HL-60/S4 treated with phorbol 12-myristate 13-acetate at 8.2 ng/mL for 4 days and 3 days (cell line): ENCODE results near the gene CENPU.
"Not testable (repeated sequence)": the region's sequence is repeated elsewhere in the genome, so short reads cannot be mapped to it uniquely, and the experiment has no call there.

ENCODE experiments used
- in situ Hi-C: fragments of 300-500 bp; cut with MboI; formaldehyde crosslinking; loops from 2 replicates; pipeline ENCODE4 v1.15.0; 2022; ENCODE audit warnings: low sequenced_read_pairs

CENPU gene

GRCh38 chr4:184752496-184753275, 18.8 kb upstream of the CENPU start:
- in situ Hi-C loops: loop anchor here (25.0 kb wide), 1 partner anchor 360 kb away; no protein-coding TSS in a partner anchor

DNA sequence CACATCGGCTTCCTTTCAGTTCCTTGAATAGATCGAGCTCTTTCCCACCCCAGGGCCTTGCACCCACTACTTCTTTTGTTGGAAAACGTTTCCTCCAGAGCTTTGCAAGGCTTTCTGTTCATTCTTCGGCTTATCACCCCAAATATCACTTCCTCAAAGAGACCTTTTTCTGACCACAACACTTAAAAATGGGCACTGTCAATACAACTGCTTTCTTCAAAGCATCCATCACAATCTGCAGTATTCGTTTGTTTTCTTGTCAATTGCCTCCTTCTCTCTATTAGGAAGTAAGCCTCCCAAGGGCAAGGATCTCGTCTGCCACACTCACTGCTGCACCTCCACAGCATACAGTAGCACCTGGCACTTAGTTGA, 17.7 kb upstream of the CENPU start:
- in situ Hi-C loops: loop anchor here (25.0 kb wide), 1 partner anchor 361 kb away; no protein-coding TSS in a partner anchor

- in situ Hi-C loops: loop anchor here (25.0 kb wide), 1 partner anchor 361 kb away; no protein-coding TSS in a partner anchor
Observed at GRCh38 chr4:184750926-184751584, 17.2 kb upstream of the CENPU start.

DNA sequence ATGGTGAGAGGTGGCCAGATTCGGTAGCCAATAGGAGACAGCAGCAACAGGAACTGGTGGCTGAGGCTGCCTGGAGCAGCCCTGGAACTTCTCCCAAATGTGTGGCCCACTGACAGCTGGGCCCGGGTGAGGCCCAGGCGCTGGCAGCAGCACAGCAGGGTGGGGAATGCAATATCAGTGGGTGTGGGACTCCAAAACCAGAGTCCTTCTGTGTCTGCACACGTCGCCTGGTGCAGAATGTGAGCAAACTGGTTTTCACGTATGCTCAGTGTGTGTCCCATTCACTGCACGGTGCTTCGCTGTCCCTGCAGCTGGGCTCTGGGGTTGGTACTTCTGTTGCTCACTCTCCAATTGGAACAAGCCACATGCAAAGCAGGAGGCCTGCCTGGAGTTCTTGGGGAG, 14.4 kb upstream of the CENPU start:
- in situ Hi-C loops: no loop called here

GRCh38 chr4:184747034-184747830, 13.3 kb upstream of the CENPU start:
- in situ Hi-C loops: no loop called here

- in situ Hi-C loops: no loop called here
Observed at GRCh38 chr4:184745831-184746795, 12.2 kb upstream of the CENPU start.

- in situ Hi-C loops: no loop called here
Observed at GRCh38 chr4:184744236-184744635, 10.3 kb upstream of the CENPU start.

- in situ Hi-C loops: no loop called here
Observed at GRCh38 chr4:184743650-184744049, 9.8 kb upstream of the CENPU start.

DNA sequence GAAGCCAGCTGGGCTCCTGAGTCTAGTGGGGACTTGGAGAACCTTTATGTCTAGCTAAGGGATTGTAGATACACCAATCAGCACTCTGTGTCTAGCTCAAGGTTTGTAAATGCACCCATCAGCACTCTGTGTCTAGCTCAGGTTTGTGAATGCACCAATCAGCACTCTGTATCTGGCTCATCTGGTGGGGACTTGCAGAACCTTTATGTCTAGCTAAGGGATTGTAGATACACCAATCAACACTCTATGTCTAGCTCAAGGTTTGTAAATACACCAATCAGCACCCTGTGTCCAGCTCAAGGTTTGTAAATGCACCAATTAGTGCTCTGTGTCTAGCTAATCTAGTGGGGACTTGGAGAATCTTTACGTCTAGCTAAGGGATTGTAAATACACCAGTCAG, 7.8 kb upstream of the CENPU start:
- in situ Hi-C loops: not testable (repeated sequence)

DNA sequence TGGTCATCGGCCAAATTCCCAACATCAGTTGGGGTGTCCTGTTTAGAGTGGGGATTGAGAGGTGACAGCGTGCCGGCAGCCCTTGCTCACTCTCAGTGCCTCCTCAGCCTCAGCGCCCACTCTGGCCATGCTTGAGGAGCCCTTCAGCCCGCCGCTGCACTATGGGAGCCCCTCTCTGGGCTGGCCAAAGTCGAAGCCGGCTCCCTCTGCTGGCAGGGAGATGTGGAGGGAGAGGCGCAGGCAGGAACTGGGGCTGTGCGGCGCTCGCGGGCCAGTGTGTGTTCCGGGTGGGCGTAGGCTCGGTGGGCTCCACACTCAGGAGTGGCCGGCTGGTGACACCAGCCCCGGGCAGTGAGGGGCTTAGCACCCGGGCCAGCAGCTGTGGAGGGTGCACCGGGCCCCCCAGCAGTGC, 7.1 kb upstream of the CENPU start:
- in situ Hi-C loops: no loop called here

DNA sequence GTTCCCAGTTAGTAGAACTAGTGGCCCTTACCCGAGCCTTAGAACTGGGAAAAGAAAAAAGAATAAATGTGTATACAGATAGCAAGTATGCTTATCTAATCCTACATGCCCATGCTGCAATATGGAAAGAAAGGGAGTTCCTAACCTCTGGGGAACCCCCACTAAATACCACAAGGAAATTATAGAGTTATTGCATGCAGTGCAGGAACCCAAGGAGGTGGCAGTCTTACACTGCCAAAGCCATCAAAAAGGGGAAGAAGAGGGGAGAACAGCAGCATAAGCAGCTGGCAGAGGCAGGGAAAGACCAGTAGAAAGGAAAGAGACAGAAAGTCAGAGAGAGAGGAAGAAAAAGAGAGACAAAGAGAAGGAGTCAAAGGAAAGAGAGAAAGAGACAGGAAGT, 5.7 kb upstream of the CENPU start:
- in situ Hi-C loops: not testable (repeated sequence)

DNA sequence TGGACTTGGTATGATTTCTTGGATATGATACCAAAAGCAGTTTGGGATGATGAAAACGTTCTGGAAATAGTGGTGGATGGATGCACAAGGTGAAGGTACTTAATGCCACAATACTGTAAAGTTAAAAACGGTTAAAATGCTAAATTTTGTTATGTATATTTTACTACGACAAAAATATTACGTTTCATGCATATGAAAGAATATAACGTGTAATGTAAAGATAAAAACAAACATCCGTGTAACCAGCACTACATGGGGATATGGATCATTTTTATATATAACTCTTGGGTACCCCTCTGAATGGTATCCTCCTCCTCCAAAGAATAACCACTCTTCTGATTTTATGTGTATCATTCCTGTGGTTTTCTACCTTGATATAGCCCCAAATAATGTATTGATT, 862 bp upstream of the CENPU start:
- in situ Hi-C loops: no loop called here

DNA sequence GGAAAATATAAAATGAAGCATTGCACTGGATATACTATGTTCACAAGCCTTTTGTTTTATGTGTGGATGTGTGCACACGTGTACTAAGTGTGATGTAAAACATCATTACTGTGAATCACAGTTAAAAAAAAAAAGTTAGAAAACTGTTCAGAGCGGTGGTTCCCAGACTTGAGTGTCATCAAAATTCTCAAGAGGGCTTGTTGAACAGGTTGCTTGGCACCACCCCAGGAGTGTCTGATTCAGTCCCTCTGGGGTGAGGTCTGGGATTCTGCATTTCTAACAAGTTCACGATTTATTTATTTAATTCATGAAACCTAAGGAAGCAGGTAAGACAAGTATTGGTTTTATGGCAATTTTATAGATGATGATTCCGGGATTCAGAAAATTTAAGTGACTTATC, 1.8 kb downstream of the CENPU start:
- in situ Hi-C loops: no loop called here

DNA sequence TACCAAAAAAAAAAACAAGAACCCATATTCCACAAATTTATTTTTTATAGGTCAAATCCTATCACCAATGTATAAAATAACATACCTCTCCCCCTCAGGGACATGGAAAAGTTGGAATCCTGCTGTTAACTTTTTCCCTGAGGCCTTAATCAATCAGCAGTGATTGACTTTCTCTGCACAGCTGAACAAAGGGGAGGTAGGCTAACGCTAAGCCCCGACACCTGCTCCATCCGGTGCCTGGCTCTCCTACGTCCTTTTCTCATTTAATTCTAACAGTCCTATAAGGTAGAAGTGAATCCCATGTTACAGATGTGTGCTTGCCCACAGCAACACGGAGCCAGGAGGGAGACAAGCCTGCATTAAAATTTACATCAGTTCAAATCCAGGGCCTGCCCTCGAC, 2.8 kb downstream of the CENPU start:
- in situ Hi-C loops: no loop called here

- in situ Hi-C loops: no loop called here
Observed at GRCh38 chr4:184729946-184730345, 4.0 kb downstream of the CENPU start.

DNA sequence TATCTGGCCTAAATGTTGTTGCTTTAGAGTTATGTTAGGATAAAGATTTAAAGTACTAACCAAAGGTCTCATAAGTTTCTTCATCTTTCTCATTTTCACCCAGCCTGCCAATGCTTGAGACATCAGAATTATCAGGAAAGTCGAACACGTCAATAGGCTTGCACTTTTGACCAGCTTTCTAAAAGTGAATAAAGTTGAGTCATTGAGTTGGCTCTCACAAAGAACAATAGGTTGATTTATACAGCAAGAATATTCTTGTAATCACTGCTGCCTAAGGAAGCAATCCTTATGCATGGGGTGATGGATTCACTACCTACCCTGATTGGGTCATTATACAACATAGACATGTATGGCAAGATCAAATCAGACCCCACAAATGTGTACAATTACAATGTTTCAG, 5.0 kb downstream of the CENPU start:
- in situ Hi-C loops: no loop called here

- in situ Hi-C loops: no loop called here
Observed at GRCh38 chr4:184727430-184727829, 6.5 kb downstream of the CENPU start.

GRCh38 chr4:184722798-184723197, 11.1 kb downstream of the CENPU start:
- in situ Hi-C loops: no loop called here

GRCh38 chr4:184721254-184721653, 12.6 kb downstream of the CENPU start:
- in situ Hi-C loops: no loop called here

DNA sequence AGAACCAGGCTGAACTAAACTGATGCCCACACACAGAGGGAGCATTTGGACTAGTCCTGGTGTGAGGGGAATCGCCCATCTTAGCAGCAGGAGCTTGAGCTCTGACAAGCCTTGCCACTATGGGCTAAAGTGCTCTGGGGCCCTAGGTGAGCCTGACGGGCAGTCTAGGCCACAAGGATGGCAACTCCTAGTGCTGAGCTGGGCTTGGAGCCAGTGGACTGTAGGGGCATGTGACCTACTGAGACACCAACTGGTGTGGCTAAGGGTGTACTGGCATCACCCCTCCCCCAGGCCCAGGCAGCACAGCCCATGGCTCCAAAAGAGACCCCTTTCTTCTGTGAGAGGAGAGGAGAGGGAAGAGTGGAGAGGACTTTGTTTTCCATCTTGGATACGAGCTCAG, 14.5 kb downstream of the CENPU start:
- in situ Hi-C loops: no loop called here
